Right ventricle myocardium inferior (tissue), 1 donor: ENCODE measurements around the gene HMGB3. TPM values are rescaled to one million over a fixed set of nuclear protein-coding genes. Genes with fewer than 3 reads are reported as not detected.
A peak's percentile ranks its signal among the peaks of the same experiment; 100 is the strongest.
"Not testable (repeated sequence)": the region's sequence is repeated elsewhere in the genome, so short reads cannot be mapped to it uniquely, and the experiment has no call there.

Experiments used
- ATAC-seq: fragments of 200-7000 bp; cut with Tn5 transposase; one replicate; pipeline ENCODE4 v1.9.1; 2020; ENCODE audit warnings: mild to moderate bottlenecking, moderate library complexity
- DNase-seq: peaks from one replicate; pipeline ENCODE4 v3.0.0; 2021; ENCODE audit errors: missing footprints
- intact Hi-C: fragments of 100-400 bp; cut with DNase I; formaldehyde crosslinking; loops from one replicate; pipeline ENCODE4 v1.11.0; 2022
- long read RNA-seq: library from polyadenylated mRNA; unstranded; transcript quantifications from one replicate; pipeline ENCODE4 v2.0.0, GENCODE V29; 2021
- total RNA-seq: library from RNA; stranded (reverse); fragmentation: NEBNext Ultra II Directional; extraction: Animal tissue kit (Norgen Biotek cat#: 25700); gene quantifications from one replicate; pipeline ENCODE4 v1.2.1, GENCODE V29; 2021
- donor health status: DM: no; HTN: yes; CAD: no; lungs with severe emphysema.

Gene HMGB3
- total RNA-seq: 7.8 TPM
- long read RNA-seq, partial matches to known transcripts: 0 of 3 reads
- long read RNA-seq, other reads (novel, unspliced or antisense): 1 of 3 reads

- DNase-seq (peak; percentile 95), ATAC-seq (peak; percentile 93)
- intact Hi-C loops: loop anchor here (10.0 kb wide), 1 partner anchor 218 kb away; no protein-coding TSS in a partner anchor
Observed at GRCh38 chrX:150982788-150983520, at the start of gene HMGB3. HMGB3 (plus strand) TSS chrX:150983335; CDS start chrX:150985600, 2,265 bp downstream.

GRCh38 chrX:150933945-150934350 is 49.2 kb upstream of the HMGB3 start:
- no peak for ATAC-seq
- intact Hi-C loops: no loop called here
- DNase-seq: no peak

DNA sequence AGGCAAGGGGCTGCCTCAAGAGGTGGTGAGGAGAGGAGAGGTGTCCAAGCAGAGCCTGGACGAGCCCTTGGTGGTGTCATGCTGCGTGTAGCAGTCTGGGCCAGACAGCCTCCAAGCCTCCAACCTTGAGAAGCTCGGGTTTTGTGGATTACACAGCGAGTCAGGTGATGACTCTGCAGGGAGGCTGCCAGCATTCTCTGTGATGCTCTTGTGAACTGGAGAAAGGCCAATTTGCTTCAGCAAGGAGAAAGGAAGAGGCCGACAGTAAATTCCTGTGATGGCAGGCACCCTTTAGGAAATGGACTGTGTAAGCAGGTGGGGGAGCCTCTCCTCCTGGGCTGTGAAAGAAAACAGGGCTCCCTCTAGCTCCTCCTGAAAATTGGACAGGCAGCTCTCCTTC is 48.7 kb upstream of the HMGB3 start:
- ATAC-seq: no peak
- DNase-seq: no peak
- intact Hi-C loops: no loop called here

DNA sequence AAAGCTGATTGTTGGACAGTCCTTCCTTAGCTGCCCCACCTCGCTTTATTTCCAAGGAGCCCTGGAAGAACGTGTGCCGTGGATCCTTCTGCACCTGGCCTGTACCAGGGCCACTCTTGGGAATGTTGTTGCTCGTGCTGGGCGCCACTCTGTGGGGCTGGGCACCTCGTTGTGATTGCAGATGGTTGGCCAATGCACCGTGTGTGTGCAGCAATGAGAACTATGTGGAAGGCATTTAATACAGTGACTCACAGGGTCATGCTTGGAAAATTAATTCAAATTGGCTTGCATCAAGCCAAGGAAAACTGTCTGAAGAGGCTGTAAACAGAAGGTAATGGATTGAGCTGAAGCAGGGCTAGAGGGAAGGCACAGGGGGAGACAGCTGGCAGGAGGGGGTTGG is 47.7 kb upstream of the HMGB3 start:
- intact Hi-C loops: no loop called here
- DNase-seq: no peak
- ATAC-seq: no peak

GRCh38 chrX:150936556-150936955 is 46.6 kb upstream of the HMGB3 start:
- ATAC-seq (no peak), DNase-seq (no peak)
- intact Hi-C loops: no loop called here

DNA sequence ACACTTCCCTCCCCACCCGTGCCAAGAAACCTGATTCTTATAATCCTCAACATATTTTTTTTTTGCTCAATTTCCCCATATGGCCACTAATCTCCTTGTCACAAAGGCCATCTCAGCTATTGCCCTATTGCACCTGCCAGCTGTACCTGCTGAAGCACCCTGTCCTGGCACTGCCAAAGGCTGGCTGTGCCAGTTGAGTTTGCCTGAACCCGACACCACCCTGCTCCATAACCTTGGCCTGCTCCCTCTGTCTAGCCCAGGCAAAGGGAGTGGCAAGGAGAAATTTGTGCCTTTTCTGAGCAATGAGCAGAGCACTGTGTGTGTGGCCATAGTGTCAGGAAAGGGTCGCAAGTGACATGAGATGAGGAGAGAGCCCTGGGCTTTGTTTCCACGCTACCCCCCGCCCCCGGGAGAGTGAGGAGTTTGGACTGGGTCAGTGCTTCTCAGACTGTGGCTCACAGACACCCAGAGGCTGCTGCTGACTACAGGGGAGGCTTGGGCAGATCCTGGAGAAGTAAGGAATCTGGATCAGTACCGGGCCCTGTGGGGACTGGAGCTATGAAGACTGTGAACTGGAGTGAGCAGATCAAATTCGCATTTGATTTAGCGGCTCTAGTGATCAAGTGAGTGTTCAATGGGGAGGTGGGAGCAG is 42.2 kb upstream of the HMGB3 start:
- no peak for DNase-seq
- ATAC-seq: no peak
- intact Hi-C loops: no loop called here

DNA sequence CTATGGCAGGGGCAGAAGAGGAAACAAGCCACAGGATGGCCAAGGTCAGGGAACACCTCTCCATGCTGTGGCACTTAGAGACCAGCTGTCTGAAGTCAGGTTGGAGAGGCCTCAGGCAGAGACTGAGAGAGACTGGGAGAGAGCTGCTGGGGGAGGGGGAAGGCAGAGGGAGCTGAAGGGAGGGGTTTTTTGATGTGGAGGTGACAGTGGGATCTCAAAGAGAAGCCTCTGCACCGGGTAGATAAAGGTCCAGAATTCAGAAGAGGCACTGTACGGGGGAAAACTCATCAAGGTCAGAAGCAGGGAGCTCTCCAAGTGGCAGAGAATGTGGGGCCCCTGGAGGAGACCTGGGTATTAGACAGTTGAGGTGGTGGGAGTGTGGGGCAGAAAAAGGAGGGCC is 41.6 kb upstream of the HMGB3 start:
- DNase-seq: no peak
- intact Hi-C loops: no loop called here
- no peak for ATAC-seq

GRCh38 chrX:150942942-150943594 is 40.1 kb upstream of the HMGB3 start:
- DNase-seq (no peak), ATAC-seq (no peak)
- intact Hi-C loops: no loop called here

- ATAC-seq (no peak), DNase-seq (no peak)
- intact Hi-C loops: no loop called here
Observed at GRCh38 chrX:150944233-150944632, 38.9 kb upstream of the HMGB3 start.

DNA sequence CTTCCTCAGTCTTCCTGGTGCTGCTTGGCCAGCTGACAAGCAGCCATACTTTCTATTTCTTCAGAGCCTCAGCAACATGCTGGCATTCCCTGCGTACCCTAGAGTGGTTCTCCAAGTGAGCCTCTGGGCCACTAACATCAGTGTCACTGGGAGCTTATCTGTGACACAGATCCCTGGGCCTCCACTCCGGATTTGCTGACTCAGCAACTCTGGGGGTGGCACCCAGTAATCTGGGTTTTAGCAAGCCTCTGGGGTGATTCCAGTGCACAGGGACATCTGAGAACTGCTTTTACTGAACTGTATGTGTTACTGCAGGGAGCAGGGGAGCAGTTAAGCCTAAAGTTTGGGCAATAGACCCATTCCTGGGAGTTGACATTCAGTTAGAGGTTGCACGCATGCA is 28.2 kb upstream of the HMGB3 start:
- no peak for DNase-seq
- intact Hi-C loops: no loop called here
- ATAC-seq: no peak

GRCh38 chrX:150955590-150955989 is 27.5 kb upstream of the HMGB3 start:
- intact Hi-C loops: no loop called here
- no peak for DNase-seq
- ATAC-seq: no peak

- DNase-seq (no peak), ATAC-seq (no peak)
- intact Hi-C loops: no loop called here
Observed at GRCh38 chrX:150958177-150958576, 25.0 kb upstream of the HMGB3 start.

DNA sequence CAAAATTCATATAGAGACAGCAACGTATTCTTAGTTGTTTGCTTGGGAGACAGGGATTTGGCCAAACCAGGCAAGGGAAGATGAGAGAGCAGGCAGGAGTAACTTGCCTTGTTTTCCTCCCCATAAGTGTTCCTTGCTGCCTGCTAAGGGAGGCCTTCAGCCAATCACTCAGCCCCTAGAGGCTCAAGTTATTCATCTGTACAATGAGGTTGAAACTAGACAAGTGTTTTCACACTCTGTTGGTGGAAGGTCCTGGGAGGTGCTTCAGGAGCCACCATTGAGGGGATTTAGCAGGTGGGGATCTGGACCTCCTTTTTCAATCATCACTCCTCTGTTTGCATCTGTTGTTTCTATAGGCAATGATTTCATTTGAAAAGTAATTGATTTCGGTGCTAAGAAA is 23.6 kb upstream of the HMGB3 start:
- intact Hi-C loops: no loop called here
- no peak for ATAC-seq
- no peak for DNase-seq

GRCh38 chrX:150961631-150962030 is 21.5 kb upstream of the HMGB3 start:
- intact Hi-C loops: no loop called here
- no peak for DNase-seq
- no peak for ATAC-seq

DNA sequence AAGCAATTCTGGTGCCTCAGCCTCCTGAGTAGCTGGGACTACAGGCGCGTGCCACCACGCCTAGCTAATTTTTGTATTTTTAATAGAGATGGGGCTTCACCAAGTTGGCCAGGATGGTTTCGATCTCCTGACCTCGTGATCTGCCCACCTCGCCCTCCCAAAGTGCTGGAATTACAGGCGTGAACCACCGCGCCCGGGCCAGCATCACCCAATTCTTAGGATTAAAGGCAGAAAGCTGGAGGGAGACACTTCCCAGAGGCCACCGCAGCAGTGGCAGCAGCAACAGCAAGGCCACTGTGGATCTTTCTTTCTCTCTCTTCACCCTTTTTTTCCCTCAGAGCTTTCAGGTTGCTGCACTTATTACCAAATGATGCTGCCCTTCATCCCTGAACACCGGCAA is 18.7 kb upstream of the HMGB3 start:
- ATAC-seq, intact Hi-C loops, DNase-seq: not testable (repeated sequence)

- ATAC-seq: no peak
- no peak for DNase-seq
- intact Hi-C loops: no loop called here
Observed at GRCh38 chrX:150966235-150966634, 16.9 kb upstream of the HMGB3 start.

DNA sequence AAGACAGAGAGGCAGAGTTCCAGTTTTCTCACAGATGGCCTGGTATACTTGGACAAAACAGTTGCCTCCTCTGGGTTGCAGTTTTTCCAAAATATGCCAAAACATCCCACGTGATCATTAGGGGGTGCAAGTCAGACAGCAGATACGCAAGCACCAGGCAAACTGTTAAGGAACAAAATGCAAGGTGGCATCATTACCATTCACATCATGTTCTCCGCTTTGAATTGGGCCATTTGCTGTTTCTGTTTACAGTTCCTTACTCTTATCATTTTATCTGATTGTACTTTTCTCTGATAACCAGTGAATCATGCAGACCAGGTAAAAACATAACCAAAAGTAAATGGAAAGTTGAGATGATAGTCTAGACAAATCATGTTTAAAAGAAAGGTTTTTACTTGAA is 16.4 kb upstream of the HMGB3 start:
- intact Hi-C loops: no loop called here
- DNase-seq (no peak), ATAC-seq (no peak)

GRCh38 chrX:150967786-150968185 is 15.3 kb upstream of the HMGB3 start:
- ATAC-seq (no peak), DNase-seq (no peak)
- intact Hi-C loops: no loop called here

GRCh38 chrX:150968862-150969720 is 14.0 kb upstream of the HMGB3 start:
- no peak for DNase-seq

More at GRCh38 chrX:150968862-150969720, 14.0 kb upstream of the HMGB3 start:
- intact Hi-C loops: no loop called here
- ATAC-seq: no peak
